Peyer's patch (tissue), 4 donors: ENCODE results near the gene UFC1. TPM values are rescaled to one million over a fixed set of nuclear protein-coding genes. Genes with fewer than 3 reads are reported as not detected.

ENCODE experiments used
- DNase-seq, 3 donors: peaks; one replicate each; pipeline ENCODE4 v3.0.0-alpha.2; 2017 to 2019
- H3K27ac ChIP-seq, 4 donors: fragments of 200-600 bp; sonication (generic); one replicate each; pipeline ENCODE4 v1.5.1; 2016 to 2019
- H3K27me3 ChIP-seq, 2 donors: fragments of 200-600 bp; sonication (generic); one replicate each; pipeline ENCODE4 v1.5.1; 2019
- H3K36me3 ChIP-seq, 3 donors: fragments of 200-600 bp; sonication (generic); one replicate each; pipeline ENCODE4 v1.5.1; 2016 to 2019
- H3K4me1 ChIP-seq, 4 donors: fragments of 200-600 bp; sonication (generic); one replicate each; pipeline ENCODE4 v1.5.1; 2016 to 2019
- H3K4me3 ChIP-seq, 4 donors: fragments of 200-600 bp; sonication (generic); 1 replicate in 3 of 4; 2 replicates in 1 of 4; pipeline ENCODE4 v1.5.1; 2016 to 2019; ENCODE audit warnings: mild to moderate bottlenecking in 1 of 4
- H3K9me3 ChIP-seq, 4 donors: fragments of 200-600 bp; sonication (generic); one replicate each; pipeline ENCODE4 v1.5.1; 2016 to 2019; ENCODE audit warnings: mild to moderate bottlenecking in 1 of 4
- CTCF ChIP-seq, 6 experiments: fragments of 450-650 bp in 4 of 6; fragments of 200-600 bp in 2 of 6; sonication (generic) in 1 of 6; IDR thresholded peaks; one replicate each; pipeline ENCODE4 v1.5.1; 2017 to 2019; ENCODE audit warnings: antibody characterized with exemption in 6 of 6, mild to moderate bottlenecking in 3 of 6, moderate library complexity in 1 of 6
- POLR2A ChIP-seq, 2 donors: fragments of 450-650 bp; IDR thresholded peaks; one replicate each; pipeline ENCODE4 v1.5.1; 2017; ENCODE audit warnings: antibody characterized with exemption in 2 of 2, mild to moderate bottlenecking in 2 of 2, moderate library complexity in 2 of 2
- total RNA-seq, 4 donors: library from RNA; depleted of rRNA; stranded (reverse); fragments of >200 nt; gene quantifications; one replicate each; pipeline ENCODE4 v1.1.0, GENCODE V29; 2016

The UFC1 gene
- total RNA-seq, 4 donors from 2014 or later: 36.9 to 82.5 (median 61.7) TPM

GRCh38 chr1:161131523-161132409 is 22.0 kb upstream of the UFC1 start:
- no peak for DNase-seq
- H3K36me3 ChIP-seq: peaks cover 0 to 27% (median 0%) of the 10 kb centered on the region in 3 donors
- TF ChIP-seq POLR2A (IDR thresholded peaks at IDR 0.05) (no peak), CTCF (IDR thresholded peaks at IDR 0.05) (no peak)
- peak overlapping the region; percentile 91 to 96 (median 94) for H3K27ac ChIP-seq
- H3K9me3 ChIP-seq: no peaks in the 10 kb centered on the region
- H3K4me3 ChIP-seq: peak overlapping the region; percentile 72 to 98 (median 82)
- no peaks in the 10 kb centered on the region for H3K27me3 ChIP-seq
- H3K4me1 ChIP-seq: peaks cover 0 to 24% (median 10%) of the 10 kb centered on the region in 4 donors

GRCh38 chr1:161132410-161133219 is 21.2 kb upstream of the UFC1 start, which contains the start of gene DEDD:
TSS of gene DEDD (minus strand) at chr1:161132667. CDS start at chr1:161124462, 8,205 bp downstream.
- Histone ChIP-seq H3K36me3 (peaks cover 0 to 20% (median 0%) of the 10 kb centered on the region in 3 donors), H3K27me3 (no peaks in the 10 kb centered on the region), H3K27ac (peak within 1 kb of the TSS; percentile 91 to 96 (median 94)), H3K4me3 (peak within 1 kb of the TSS; percentile 72 to 98 (median 82)), H3K4me1 (peaks cover 0 to 24% (median 10%) of the 10 kb centered on the region in 4 donors), H3K9me3 (no peaks in the 10 kb centered on the region)
- peak in 2 of 6 experiments; percentile 3 to 4 for TF ChIP-seq CTCF (IDR thresholded peaks at IDR 0.05)
- peak; percentile 39 to 48 for TF ChIP-seq POLR2A (IDR thresholded peaks at IDR 0.05)
- DNase-seq: peak; percentile 91 to 97 (median 93)

DNA sequence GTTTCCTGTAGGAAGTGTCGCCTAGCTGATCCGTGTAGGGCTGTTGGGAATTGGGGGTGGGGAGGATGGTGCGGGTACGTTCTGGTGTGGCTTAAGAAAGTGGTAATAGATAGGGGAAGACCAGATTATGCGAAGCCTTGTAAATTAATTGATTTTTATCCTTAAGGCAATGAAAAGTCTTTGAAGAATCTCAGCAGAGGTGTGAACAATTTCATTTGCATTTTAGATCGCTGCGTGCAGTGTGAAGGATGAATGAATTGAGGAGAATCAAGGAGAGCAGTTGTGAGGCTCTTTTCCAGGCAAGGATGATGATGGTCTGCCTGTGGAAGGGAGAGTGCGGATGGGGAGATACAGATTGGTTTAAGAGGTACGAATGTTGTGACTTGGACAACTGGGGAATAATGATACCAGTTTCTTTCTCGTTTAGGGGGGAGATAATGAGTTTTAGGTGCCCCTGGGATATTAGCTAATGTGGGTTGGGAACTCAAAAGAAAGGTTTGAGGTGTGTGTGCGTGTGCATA is 20.5 kb upstream of the UFC1 start:
- Histone ChIP-seq H3K4me3 (peak overlapping the region; percentile 72 to 98 (median 82)), H3K9me3 (no peaks in the 10 kb centered on the region), H3K27ac (peak overlapping the region; percentile 91 to 96 (median 94)), H3K4me1 (peaks cover 0 to 24% (median 10%) of the 10 kb centered on the region in 4 donors), H3K27me3 (no peaks in the 10 kb centered on the region), H3K36me3 (peaks cover 0 to 13% (median 0%) of the 10 kb centered on the region in 3 donors)
- TF ChIP-seq POLR2A (IDR thresholded peaks at IDR 0.05) (no peak), CTCF (IDR thresholded peaks at IDR 0.05) (peak in 1 of 6 experiments; percentile 2)
- no peak for DNase-seq

DNA sequence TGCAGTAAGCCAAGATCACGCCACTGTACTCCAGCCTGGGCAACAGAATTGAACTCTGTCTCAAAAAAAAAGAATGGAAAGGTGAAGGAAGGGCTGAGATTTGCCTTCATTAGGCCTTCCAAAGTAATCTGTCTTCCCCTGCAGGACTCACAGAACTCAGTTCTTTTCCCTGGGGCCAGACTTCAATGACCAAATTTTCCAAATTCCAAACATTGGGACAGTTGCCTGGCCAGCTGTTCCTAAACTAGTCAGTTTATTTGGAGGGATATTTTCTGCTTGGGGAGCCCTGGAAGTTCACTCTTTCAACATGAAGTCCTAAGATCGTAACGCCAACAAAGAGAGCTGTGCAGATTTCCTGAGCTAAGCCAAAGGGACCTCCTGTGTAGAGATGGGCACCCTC is 15.9 kb upstream of the UFC1 start:
- TF ChIP-seq POLR2A (IDR thresholded peaks at IDR 0.05) (no peak), CTCF (IDR thresholded peaks at IDR 0.05) (no peak)
- H3K27me3 ChIP-seq: no peaks in the 10 kb centered on the region
- H3K36me3 ChIP-seq: no peaks in the 10 kb centered on the region
- no peak overlapping the region for H3K4me3 ChIP-seq
- peaks cover 0 to 9% (median 5%) of the 10 kb centered on the region in 4 donors for H3K4me1 ChIP-seq
- DNase-seq: no peak
- no peak overlapping the region for H3K27ac ChIP-seq
- no peaks in the 10 kb centered on the region for H3K9me3 ChIP-seq

- Histone ChIP-seq H3K27me3 (no peaks in the 10 kb centered on the region), H3K27ac (no peak overlapping the region), H3K4me3 (no peak overlapping the region), H3K36me3 (no peaks in the 10 kb centered on the region), H3K4me1 (peaks cover 0 to 9% (median 5%) of the 10 kb centered on the region in 4 donors), H3K9me3 (no peaks in the 10 kb centered on the region)
- TF ChIP-seq CTCF (IDR thresholded peaks at IDR 0.05): no peak
- no peak for TF ChIP-seq POLR2A (IDR thresholded peaks at IDR 0.05)
- no peak for DNase-seq
Measured at GRCh38 chr1:161138431-161138830, 15.3 kb upstream of the UFC1 start.
